Measurements from ENCODE around the gene LCLAT1. TPM values are rescaled to one million over a fixed set of nuclear protein-coding genes. Genes with fewer than 3 reads are reported as not detected.

LCLAT1 gene
- total RNA-seq, 1 donor from 2014 or later: 16.0 TPM

- peaks cover 5% of the 10 kb centered on the region for H3K36me3 Mint-ChIP-seq (ENCODE audit: unreplicated experiment)
- H3K4me3 Mint-ChIP-seq (ENCODE audit: unreplicated experiment): no peak overlapping the region
- peaks cover under 1% of the 10 kb centered on the region for H3K9me3 Mint-ChIP-seq (ENCODE audit: unreplicated experiment)
- no peaks in the 10 kb centered on the region for H3K27me3 Mint-ChIP-seq (ENCODE audit: unreplicated experiment)
- no peak for DNase-seq
- peaks cover 3% of the 10 kb centered on the region for H3K4me1 Mint-ChIP-seq (ENCODE audit: low read depth, unreplicated experiment)
- H3K27ac Mint-ChIP-seq (ENCODE audit: unreplicated experiment): no peak overlapping the region
- TF ChIP-seq CTCF (IDR thresholded peaks at IDR 0.05; ENCODE audit: partially characterized antibody, unreplicated experiment): no peak
Observed at GRCh38 chr2:30455114-30455738, 8.2 kb downstream of the LCLAT1 start.

- no peaks in the 10 kb centered on the region for H3K27me3 Mint-ChIP-seq (ENCODE audit: unreplicated experiment)
- H3K27ac Mint-ChIP-seq (ENCODE audit: unreplicated experiment): no peak overlapping the region
- no peak for TF ChIP-seq CTCF (IDR thresholded peaks at IDR 0.05; ENCODE audit: partially characterized antibody, unreplicated experiment)
- peaks cover 3% of the 10 kb centered on the region for H3K4me1 Mint-ChIP-seq (ENCODE audit: low read depth, unreplicated experiment)
- H3K9me3 Mint-ChIP-seq (ENCODE audit: unreplicated experiment): peaks cover 2% of the 10 kb centered on the region
- no peak for DNase-seq
- H3K4me3 Mint-ChIP-seq (ENCODE audit: unreplicated experiment): no peak overlapping the region
- peaks cover 5% of the 10 kb centered on the region for H3K36me3 Mint-ChIP-seq (ENCODE audit: unreplicated experiment)
Observed at GRCh38 chr2:30456106-30456505, 9.1 kb downstream of the LCLAT1 start.

GRCh38 chr2:30456579-30456978 lies 9.5 kb downstream of the LCLAT1 start:
- DNase-seq: no peak
- no peaks in the 10 kb centered on the region for H3K27me3 Mint-ChIP-seq (ENCODE audit: unreplicated experiment)
- H3K4me3 Mint-ChIP-seq (ENCODE audit: unreplicated experiment): no peak overlapping the region
- H3K4me1 Mint-ChIP-seq (ENCODE audit: low read depth, unreplicated experiment): peaks cover 3% of the 10 kb centered on the region
- peaks cover 2% of the 10 kb centered on the region for H3K9me3 Mint-ChIP-seq (ENCODE audit: unreplicated experiment)
- peaks cover 5% of the 10 kb centered on the region for H3K36me3 Mint-ChIP-seq (ENCODE audit: unreplicated experiment)
- H3K27ac Mint-ChIP-seq (ENCODE audit: unreplicated experiment): no peak overlapping the region
- no peak for TF ChIP-seq CTCF (IDR thresholded peaks at IDR 0.05; ENCODE audit: partially characterized antibody, unreplicated experiment)

GRCh38 chr2:30457296-30457695 lies 10.2 kb downstream of the LCLAT1 start:
- Mint-ChIP-seq H3K9me3 (ENCODE audit: unreplicated experiment) (peaks cover 2% of the 10 kb centered on the region), H3K27ac (ENCODE audit: unreplicated experiment) (no peak overlapping the region), H3K4me1 (ENCODE audit: low read depth, unreplicated experiment) (peaks cover 3% of the 10 kb centered on the region), H3K36me3 (ENCODE audit: unreplicated experiment) (peaks cover 5% of the 10 kb centered on the region), H3K4me3 (ENCODE audit: unreplicated experiment) (no peak overlapping the region), H3K27me3 (ENCODE audit: unreplicated experiment) (no peaks in the 10 kb centered on the region)
- no peak for TF ChIP-seq CTCF (IDR thresholded peaks at IDR 0.05; ENCODE audit: partially characterized antibody, unreplicated experiment)
- DNase-seq: no peak

GRCh38 chr2:30459140-30459539 lies 12.1 kb downstream of the LCLAT1 start:
- H3K36me3 Mint-ChIP-seq (ENCODE audit: unreplicated experiment): peaks cover 5% of the 10 kb centered on the region
- no peak overlapping the region for H3K4me3 Mint-ChIP-seq (ENCODE audit: unreplicated experiment)
- H3K9me3 Mint-ChIP-seq (ENCODE audit: unreplicated experiment): peaks cover 2% of the 10 kb centered on the region
- no peak overlapping the region for H3K27ac Mint-ChIP-seq (ENCODE audit: unreplicated experiment)
- no peak for TF ChIP-seq CTCF (IDR thresholded peaks at IDR 0.05; ENCODE audit: partially characterized antibody, unreplicated experiment)
- no peaks in the 10 kb centered on the region for H3K27me3 Mint-ChIP-seq (ENCODE audit: unreplicated experiment)
- DNase-seq: no peak
- peaks cover 3% of the 10 kb centered on the region for H3K4me1 Mint-ChIP-seq (ENCODE audit: low read depth, unreplicated experiment)
